GM06990 (cell line): ENCODE results near the gene TUBB3.

Experiments used
- DNase-seq: peaks from one replicate; pipeline ENCODE4 v3.0.0-alpha.2; 2011; ENCODE audit not compliant: insufficient read length; ENCODE audit errors: extremely low read depth
- H3K27me3 ChIP-seq: replicated peaks from 2 replicates; pipeline ENCODE4 v1.6.0; 2011; ENCODE audit warnings: low read length; ENCODE audit not compliant: control insufficient read depth, insufficient read depth
- H3K36me3 ChIP-seq: 2 replicates; pipeline ENCODE4 v1.5.1; 2011; ENCODE audit warnings: low read length; ENCODE audit not compliant: control insufficient read depth, insufficient read depth
- H3K4me3 ChIP-seq: replicated peaks from 2 replicates; pipeline ENCODE4 v1.5.1; 2011; ENCODE audit warnings: low read depth, mild to moderate bottlenecking, control low read depth, low read length
- TF ChIP-seq, protein P1 (sequence below): IDR thresholded peaks from 2 replicates; pipeline ENCODE4 v1.5.1; 2011; ENCODE audit warnings: low read length, control low read depth, mild to moderate bottlenecking, inconsistent platforms; ENCODE audit not compliant: insufficient read depth, poor library complexity, severe bottlenecking

TUBB3 gene

DNA sequence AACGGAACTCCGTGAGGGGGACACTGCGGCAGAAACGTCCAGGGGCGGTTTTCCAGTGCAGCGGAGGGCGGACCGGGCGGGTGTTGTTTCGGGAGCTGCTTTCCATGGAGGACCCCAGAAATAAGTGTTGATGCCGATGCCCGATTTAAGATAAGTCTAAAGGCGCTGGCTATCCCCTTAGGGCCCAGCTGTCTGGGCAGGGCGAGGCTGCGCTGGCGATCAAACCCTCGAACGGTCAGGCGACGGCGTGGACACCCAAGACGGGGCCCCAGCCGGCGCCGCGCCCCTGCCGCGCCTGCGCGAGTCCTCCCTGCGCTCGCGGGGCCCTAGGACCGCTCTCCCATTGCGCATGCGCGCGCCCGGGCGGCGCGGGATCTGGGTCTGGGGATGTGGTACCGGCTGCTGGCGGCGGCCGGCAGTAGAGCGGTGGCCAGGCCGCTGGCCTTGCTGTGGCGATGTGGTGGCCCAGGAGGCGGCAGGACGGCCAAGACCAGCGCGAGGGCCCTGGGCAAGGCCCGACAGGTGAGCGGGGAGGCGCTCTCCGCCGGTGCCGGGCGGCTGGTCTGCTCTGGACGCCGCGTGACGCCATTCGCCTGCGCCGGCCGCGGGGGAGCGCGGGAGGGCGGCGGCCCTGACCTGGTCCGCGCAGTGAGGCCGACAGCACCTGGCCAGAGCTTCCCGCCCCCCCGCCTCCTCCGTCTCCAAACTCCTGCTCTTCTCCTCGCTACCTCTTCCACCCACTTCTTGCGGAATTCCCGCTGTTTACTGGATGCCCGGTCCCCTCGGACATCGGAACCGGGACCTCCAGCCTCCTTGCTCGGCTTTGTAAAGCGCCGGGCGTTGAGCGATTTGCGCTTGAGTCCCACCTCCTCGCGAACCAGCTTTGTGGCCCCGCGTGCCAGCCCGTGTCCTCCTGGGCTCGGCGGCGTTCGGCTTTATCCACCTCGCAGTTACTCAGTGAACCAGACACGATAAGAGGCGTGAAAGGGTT is 49.4 kb downstream of the TUBB3 start:
- DNase-seq: peak; percentile 97
- TF ChIP-seq, protein P1, sequence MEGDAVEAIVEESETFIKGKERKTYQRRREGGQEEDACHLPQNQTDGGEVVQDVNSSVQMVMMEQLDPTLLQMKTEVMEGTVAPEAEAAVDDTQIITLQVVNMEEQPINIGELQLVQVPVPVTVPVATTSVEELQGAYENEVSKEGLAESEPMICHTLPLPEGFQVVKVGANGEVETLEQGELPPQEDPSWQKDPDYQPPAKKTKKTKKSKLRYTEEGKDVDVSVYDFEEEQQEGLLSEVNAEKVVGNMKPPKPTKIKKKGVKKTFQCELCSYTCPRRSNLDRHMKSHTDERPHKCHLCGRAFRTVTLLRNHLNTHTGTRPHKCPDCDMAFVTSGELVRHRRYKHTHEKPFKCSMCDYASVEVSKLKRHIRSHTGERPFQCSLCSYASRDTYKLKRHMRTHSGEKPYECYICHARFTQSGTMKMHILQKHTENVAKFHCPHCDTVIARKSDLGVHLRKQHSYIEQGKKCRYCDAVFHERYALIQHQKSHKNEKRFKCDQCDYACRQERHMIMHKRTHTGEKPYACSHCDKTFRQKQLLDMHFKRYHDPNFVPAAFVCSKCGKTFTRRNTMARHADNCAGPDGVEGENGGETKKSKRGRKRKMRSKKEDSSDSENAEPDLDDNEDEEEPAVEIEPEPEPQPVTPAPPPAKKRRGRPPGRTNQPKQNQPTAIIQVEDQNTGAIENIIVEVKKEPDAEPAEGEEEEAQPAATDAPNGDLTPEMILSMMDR: no peak
- H3K4me3 ChIP-seq: peak overlapping the region; percentile 92
- no peaks in the 10 kb centered on the region for H3K27me3 ChIP-seq
- peaks cover 1% of the 10 kb centered on the region; the same call in 1 of the 2 replicates for H3K36me3 ChIP-seq

- H3K27me3 ChIP-seq: no peaks in the 10 kb centered on the region
- no peak for DNase-seq
- TF ChIP-seq, protein P1: no peak
- peaks cover 5% of the 10 kb centered on the region for H3K36me3 ChIP-seq
- H3K4me3 ChIP-seq: peak overlapping the region; percentile 92
Observed at GRCh38 chr16:89973235-89973634, 50.1 kb downstream of the TUBB3 start.

DNA sequence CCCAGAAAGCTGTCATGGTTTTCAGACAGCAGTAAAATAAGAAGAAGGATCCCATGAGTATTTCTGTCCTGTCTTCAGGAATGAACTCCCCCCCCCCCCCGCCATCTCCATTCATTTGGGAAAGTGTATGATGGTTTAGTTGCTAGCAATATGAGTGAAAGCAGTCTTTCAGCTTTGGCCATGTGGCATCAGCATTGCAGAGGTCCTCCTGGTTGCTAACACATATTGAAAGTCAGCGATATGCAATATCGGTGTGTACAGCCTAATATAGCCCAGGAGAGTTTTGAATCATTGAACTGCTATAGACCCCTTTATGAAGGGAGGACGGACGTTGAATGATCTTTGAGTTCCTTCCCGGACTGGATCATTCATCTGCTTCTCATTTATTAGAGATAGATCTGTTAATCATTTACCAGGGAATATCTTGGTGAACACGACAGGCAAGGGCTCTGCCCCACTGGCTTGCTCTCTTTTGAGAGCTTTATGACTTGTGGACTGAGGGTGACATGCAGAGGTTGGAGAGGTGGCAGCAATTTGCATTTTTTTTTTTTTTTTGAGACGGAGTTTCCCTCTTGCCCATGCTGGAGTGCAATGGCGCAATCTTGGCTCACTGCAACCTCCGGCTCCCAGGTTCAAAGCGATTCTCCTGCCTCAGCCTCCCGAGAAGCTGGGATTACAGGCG is 50.7 kb downstream of the TUBB3 start:
- Histone ChIP-seq H3K36me3 (peaks cover 7% of the 10 kb centered on the region), H3K4me3 (peak overlapping the region; percentile 92), H3K27me3 (no peaks in the 10 kb centered on the region)
- TF ChIP-seq, protein P1: no peak
- no peak for DNase-seq

DNA sequence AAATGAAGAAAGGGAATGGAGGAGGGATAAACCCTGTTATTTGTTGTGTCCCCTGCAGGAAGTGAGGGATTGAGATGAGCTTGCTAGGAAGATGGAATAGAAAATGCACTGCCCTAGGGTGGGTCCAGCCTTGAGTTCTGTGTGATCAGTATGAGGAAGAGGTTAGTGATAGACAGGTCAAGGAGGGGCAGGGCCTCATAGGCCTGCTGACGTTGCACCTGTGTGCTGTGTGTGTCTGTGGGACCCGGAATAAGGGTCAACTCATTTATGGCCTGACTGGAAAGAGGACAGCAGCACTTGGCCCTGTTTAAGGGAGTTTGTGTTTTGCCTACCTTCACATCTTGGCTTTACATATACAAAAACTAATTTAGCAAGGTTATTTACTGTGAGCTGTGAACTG is 51.7 kb downstream of the TUBB3 start:
- Histone ChIP-seq H3K36me3 (peaks cover 10% of the 10 kb centered on the region), H3K4me3 (no peak overlapping the region), H3K27me3 (no peaks in the 10 kb centered on the region)
- no peak for DNase-seq
- TF ChIP-seq, protein P1: no peak

DNA sequence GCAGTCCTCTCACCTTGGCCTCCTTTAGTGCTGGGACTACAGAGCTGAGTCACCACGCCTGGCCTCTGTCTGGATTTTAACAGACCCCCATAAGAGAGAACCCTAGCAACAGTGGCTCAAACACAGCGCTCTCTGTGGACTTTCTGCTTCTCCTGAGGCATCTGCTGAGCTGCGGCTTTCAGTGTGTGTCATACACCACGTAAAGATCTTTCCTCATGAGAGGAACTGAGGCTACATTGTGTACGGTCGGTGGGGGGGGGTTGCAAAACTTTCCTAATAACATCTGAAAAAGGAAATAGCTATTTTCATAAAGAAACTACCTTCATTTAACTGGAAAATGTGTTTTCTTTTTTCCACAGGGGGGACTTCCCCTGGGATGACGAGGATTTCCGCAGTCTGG is 58.3 kb downstream of the TUBB3 start:
- TF ChIP-seq, protein P1: no peak
- peak; percentile 60 for DNase-seq
- H3K4me3 ChIP-seq: no peak overlapping the region
- H3K27me3 ChIP-seq: no peaks in the 10 kb centered on the region
- peaks cover 29% of the 10 kb centered on the region for H3K36me3 ChIP-seq
